ENCODE results near the gene RMND5B.
"Not testable (repeated sequence)": the region's sequence is repeated elsewhere in the genome, so short reads cannot be mapped to it uniquely, and the experiment has no call there.

DNA sequence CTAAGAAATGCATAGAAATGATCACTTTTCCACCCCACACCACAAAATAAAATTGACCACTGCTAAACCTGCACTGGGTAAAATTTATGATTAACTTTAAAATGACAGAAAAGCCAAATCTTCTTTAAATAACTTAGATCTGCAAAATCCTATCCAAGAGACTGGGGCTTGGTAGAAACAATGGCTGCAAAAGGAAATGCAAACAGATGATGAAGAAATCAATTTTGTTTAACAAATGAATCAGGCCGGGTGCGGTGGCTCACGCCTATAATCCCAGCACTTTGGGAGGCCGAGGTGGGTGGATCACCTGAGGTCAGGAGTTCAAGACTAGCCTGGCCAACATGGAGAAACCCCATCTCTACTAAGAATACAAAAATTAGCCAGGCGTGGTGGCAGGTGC, 43.6 kb upstream of the RMND5B start:
- TF ChIP-seq, protein P1, sequence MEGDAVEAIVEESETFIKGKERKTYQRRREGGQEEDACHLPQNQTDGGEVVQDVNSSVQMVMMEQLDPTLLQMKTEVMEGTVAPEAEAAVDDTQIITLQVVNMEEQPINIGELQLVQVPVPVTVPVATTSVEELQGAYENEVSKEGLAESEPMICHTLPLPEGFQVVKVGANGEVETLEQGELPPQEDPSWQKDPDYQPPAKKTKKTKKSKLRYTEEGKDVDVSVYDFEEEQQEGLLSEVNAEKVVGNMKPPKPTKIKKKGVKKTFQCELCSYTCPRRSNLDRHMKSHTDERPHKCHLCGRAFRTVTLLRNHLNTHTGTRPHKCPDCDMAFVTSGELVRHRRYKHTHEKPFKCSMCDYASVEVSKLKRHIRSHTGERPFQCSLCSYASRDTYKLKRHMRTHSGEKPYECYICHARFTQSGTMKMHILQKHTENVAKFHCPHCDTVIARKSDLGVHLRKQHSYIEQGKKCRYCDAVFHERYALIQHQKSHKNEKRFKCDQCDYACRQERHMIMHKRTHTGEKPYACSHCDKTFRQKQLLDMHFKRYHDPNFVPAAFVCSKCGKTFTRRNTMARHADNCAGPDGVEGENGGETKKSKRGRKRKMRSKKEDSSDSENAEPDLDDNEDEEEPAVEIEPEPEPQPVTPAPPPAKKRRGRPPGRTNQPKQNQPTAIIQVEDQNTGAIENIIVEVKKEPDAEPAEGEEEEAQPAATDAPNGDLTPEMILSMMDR (IDR thresholded peaks at IDR 0.05), result not testable (repeated sequence)
- not testable (repeated sequence) for TF ChIP-seq POLR2A (IDR thresholded peaks at IDR 0.05)

Measured in body of pancreas (tissue), 4 donors.